ENCODE data around the gene ZCCHC2. TPM values are rescaled to one million over a fixed set of nuclear protein-coding genes. Genes with fewer than 3 reads are reported as not detected.

Gene ZCCHC2
- polyA plus RNA-seq, 1 donor, result 17.8 TPM

DNA sequence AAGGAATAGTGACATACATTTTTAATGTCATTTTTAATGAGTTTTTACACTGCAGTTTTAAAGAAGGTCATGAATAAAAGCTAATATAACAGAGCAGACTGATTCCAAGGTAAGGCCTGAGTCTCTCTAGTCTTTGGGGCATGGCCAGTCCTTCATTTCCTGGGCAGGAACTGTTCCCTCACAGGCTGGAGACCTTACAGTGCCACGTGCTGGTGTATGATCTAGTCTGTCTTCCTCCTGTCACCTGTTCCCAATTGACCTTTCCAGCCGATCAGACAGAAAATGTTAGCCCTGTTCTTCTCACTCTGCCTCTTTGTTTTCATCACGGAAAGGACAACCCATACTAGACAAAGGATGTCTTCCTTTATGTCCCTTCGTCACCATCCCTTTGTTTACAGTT lies 33.6 kb downstream of the ZCCHC2 start:
- H3K4me3 ChIP-seq (ENCODE audit: low read length), result no peak overlapping the region
- H3K27me3 ChIP-seq (ENCODE audit: control insufficient read depth, insufficient read depth, low read length), result no peaks in the 10 kb centered on the region
- H3K4me1 ChIP-seq (ENCODE audit: control insufficient read depth, insufficient read depth, low read length), result no peaks in the 10 kb centered on the region
- H3K36me3 ChIP-seq (ENCODE audit: control insufficient read depth, insufficient read depth, low read length), result peaks cover 41% of the 10 kb centered on the region
- H3K9me3 ChIP-seq (ENCODE audit: control insufficient read depth, low read depth, low read length), result no peaks in the 10 kb centered on the region
- H3K27ac ChIP-seq (ENCODE audit: low read length), result no peak overlapping the region
- WGBS (ENCODE audit: insufficient coverage, low lambda C conversion rate), result 94% methylated on average over 2 of the region's 4 CpGs
- DNase-seq, result no peak

DNA sequence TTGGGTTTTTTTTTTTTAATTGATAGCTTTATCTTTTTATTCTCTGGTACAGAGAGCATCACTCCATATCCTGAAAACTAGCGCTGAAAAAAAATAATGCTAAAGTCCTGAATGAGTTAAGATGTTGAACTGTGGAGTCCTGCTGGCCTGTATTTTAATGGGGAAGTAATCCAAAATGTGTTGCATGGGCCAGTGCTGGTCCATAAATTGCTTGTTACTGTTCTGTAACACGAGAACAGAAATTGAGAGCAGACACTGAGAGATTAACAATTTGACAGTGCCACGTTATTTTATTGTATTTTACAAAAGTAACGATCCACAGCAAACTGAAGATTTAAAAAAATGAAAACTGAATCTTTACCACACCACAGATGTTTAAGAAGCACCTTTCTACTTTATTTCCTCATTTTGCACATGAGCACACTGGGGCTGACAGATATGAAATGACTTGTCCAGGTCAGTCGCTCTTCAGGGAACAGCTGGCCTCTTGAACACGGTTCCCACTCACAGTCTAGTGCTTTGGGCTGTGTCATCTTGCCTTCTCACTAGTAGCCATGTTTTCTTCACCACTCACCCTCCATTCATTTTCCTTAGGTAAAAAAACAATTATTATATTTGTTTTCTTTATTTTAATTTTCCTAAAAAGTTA lies 35.3 kb downstream of the ZCCHC2 start:
- Histone ChIP-seq H3K4me1 (ENCODE audit: control insufficient read depth, insufficient read depth, low read length) (no peaks in the 10 kb centered on the region), H3K4me3 (ENCODE audit: low read length) (no peak overlapping the region), H3K27ac (ENCODE audit: low read length) (no peak overlapping the region), H3K36me3 (ENCODE audit: control insufficient read depth, insufficient read depth, low read length) (peaks cover 37% of the 10 kb centered on the region), H3K27me3 (ENCODE audit: control insufficient read depth, insufficient read depth, low read length) (no peaks in the 10 kb centered on the region), H3K9me3 (ENCODE audit: control insufficient read depth, low read depth, low read length) (no peaks in the 10 kb centered on the region)
- DNase-seq, result no peak
- WGBS (ENCODE audit: insufficient coverage, low lambda C conversion rate), result 100% methylated on average over 4 of the region's 6 CpGs

DNA sequence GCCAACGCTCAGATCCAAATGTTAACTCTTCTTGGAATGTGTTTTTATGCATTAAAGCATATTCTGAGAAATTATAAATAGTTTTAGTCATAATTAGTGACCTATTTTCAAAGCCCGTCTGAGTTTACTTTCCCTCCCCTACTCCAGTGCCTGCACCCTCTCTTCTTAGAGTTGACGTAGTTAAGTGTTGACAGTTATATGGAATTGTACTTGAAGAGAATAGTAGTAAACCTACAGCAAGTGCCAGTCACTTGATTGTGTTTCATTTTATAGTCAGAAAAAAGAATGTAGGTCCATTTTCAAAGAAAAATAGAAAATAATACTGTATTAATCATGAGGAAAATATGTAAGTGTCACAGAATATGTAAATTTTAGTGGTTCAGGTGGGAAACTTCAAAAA lies 41.2 kb downstream of the ZCCHC2 start:
- peaks cover 45% of the 10 kb centered on the region for H3K36me3 ChIP-seq (ENCODE audit: control insufficient read depth, insufficient read depth, low read length)
- H3K27ac ChIP-seq (ENCODE audit: low read length), result no peak overlapping the region
- no CpG with 5 or more reads among the region's 3 CpGs for WGBS (ENCODE audit: insufficient coverage, low lambda C conversion rate)
- no peaks in the 10 kb centered on the region for H3K4me1 ChIP-seq (ENCODE audit: control insufficient read depth, insufficient read depth, low read length)
- no peaks in the 10 kb centered on the region for H3K27me3 ChIP-seq (ENCODE audit: control insufficient read depth, insufficient read depth, low read length)
- no peak overlapping the region for H3K4me3 ChIP-seq (ENCODE audit: low read length)
- no peaks in the 10 kb centered on the region for H3K9me3 ChIP-seq (ENCODE audit: control insufficient read depth, low read depth, low read length)
- no peak for DNase-seq

DNA sequence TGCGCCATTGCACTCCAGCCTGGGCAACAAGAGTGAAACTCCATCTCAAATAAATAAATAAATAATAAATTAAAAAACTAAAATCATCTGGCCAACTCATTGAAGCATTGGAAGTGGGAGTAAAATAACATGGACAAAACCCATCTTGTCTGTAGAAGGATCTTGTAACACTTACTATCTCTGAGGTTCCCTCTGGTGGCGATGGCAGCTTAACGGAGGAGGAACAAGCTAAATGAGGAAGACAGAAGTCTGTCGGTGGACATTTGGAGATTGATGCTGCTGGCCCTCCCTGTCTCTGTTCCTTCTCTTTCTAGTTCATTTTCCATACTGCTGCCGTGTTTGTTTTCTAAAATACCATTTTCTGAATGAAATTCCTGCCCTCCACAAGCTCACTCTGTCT lies 43.4 kb downstream of the ZCCHC2 start:
- Histone ChIP-seq H3K4me3 (ENCODE audit: low read length) (no peak overlapping the region), H3K4me1 (ENCODE audit: control insufficient read depth, insufficient read depth, low read length) (no peaks in the 10 kb centered on the region), H3K27me3 (ENCODE audit: control insufficient read depth, insufficient read depth, low read length) (no peaks in the 10 kb centered on the region), H3K36me3 (ENCODE audit: control insufficient read depth, insufficient read depth, low read length) (peaks cover 56% of the 10 kb centered on the region), H3K27ac (ENCODE audit: low read length) (no peak overlapping the region), H3K9me3 (ENCODE audit: control insufficient read depth, low read depth, low read length) (no peaks in the 10 kb centered on the region)
- WGBS (ENCODE audit: insufficient coverage, low lambda C conversion rate), result no CpG with 5 or more reads among the region's 5 CpGs
- DNase-seq, result no peak

DNA sequence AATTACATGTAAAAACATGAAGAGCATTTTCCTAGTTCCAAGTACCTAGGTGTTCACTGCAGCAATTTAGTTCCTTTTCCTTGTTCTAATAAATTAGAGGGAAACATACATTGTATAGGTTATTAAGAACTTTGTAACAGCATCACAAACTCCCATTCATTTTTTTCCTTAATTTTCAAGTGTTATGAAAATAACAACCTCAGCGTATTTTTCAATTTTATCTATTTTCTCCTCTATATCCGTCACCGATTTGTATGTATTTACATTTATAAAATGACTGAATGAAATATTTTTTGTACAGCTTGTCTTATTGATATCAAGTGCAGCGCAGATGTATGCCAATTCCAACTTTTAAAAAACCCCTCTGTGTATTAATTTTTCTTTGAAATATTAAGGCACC lies 44.0 kb downstream of the ZCCHC2 start:
- no peak for DNase-seq
- no peaks in the 10 kb centered on the region for H3K9me3 ChIP-seq (ENCODE audit: control insufficient read depth, low read depth, low read length)
- H3K36me3 ChIP-seq (ENCODE audit: control insufficient read depth, insufficient read depth, low read length), result peaks cover 53% of the 10 kb centered on the region
- H3K4me1 ChIP-seq (ENCODE audit: control insufficient read depth, insufficient read depth, low read length), result no peaks in the 10 kb centered on the region
- H3K27ac ChIP-seq (ENCODE audit: low read length), result no peak overlapping the region
- H3K4me3 ChIP-seq (ENCODE audit: low read length), result no peak overlapping the region
- 100% methylated on average over 3 of the region's 4 CpGs for WGBS (ENCODE audit: insufficient coverage, low lambda C conversion rate)
- H3K27me3 ChIP-seq (ENCODE audit: control insufficient read depth, insufficient read depth, low read length), result no peaks in the 10 kb centered on the region

DNA sequence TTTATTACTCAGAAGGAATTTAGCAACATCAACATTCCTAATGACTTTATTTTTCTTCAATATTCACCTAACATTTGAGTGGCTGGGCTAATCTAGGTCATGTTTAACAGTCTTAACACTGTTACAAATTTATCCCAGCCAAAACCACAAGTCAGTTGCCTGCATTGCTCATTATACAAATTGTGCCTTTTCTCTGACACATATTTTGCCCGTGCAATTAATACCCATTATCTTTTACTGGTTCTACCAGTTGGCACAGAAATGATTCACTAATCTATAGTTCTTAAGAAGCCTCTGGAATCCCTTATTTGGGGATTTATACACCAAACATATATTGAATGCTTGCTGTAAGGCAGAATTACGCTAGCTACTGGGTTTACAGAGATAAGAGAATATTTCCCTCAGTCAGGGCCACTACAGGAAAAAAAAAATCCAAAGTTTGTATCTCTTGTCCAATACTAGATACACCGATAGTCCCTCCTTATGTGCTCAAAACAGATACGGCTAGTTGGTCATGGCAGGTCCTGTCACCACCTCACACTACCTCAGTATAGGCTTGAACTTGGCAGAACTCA lies 46.3 kb downstream of the ZCCHC2 start:
- no peaks in the 10 kb centered on the region for H3K4me1 ChIP-seq (ENCODE audit: control insufficient read depth, insufficient read depth, low read length)
- WGBS (ENCODE audit: insufficient coverage, low lambda C conversion rate), result 100% methylated on average over 1 of the region's 4 CpGs
- no peak for DNase-seq
- H3K27ac ChIP-seq (ENCODE audit: low read length), result no peak overlapping the region
- H3K4me3 ChIP-seq (ENCODE audit: low read length), result no peak overlapping the region
- H3K27me3 ChIP-seq (ENCODE audit: control insufficient read depth, insufficient read depth, low read length), result no peaks in the 10 kb centered on the region
- no peaks in the 10 kb centered on the region for H3K9me3 ChIP-seq (ENCODE audit: control insufficient read depth, low read depth, low read length)
- peaks cover 48% of the 10 kb centered on the region for H3K36me3 ChIP-seq (ENCODE audit: control insufficient read depth, insufficient read depth, low read length)

DNA sequence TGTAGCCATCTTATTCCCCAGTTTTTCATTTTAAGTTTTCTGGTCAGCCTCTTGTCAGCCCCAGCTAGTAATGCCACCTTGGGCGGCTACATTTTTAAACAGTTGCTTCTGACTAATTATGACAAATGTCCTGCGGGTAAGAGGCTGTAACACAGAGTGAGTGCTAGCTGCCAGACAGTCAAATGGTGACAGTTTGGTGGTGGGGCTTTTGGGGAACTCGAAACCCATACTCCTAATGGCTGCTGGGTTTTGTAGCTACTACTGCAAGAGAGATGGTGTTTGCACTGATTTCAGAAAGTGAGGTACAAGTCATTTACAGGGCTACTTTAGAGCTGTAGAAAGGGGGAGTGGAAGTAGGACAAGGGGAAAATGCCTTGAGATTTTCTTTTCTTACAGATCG lies 48.2 kb downstream of the ZCCHC2 start:
- Histone ChIP-seq H3K27me3 (ENCODE audit: control insufficient read depth, insufficient read depth, low read length) (no peaks in the 10 kb centered on the region), H3K36me3 (ENCODE audit: control insufficient read depth, insufficient read depth, low read length) (peaks cover 56% of the 10 kb centered on the region), H3K27ac (ENCODE audit: low read length) (no peak overlapping the region), H3K4me3 (ENCODE audit: low read length) (no peak overlapping the region), H3K4me1 (ENCODE audit: control insufficient read depth, insufficient read depth, low read length) (no peaks in the 10 kb centered on the region), H3K9me3 (ENCODE audit: control insufficient read depth, low read depth, low read length) (no peaks in the 10 kb centered on the region)
- 83% methylated on average over 1 of the region's 4 CpGs for WGBS (ENCODE audit: insufficient coverage, low lambda C conversion rate)
- no peak for DNase-seq

DNA sequence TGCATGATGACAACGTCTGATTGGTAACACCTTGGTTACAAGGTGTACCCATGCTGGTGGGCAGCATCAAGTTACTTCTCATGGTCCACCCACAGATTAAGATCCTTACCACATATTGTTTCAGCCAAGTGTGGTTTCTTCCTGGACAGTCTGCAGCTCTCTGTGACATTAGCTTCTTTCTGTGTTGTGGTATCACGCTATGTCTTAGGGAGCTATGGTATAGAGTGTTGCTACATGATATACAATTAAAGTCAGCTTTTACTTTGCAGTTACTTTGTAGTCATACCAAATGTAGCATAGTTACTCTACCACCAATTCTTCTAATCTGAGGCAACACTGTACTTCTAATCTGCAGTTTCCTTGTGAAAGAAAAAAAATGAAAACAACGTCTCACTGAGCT lies 48.8 kb downstream of the ZCCHC2 start:
- Histone ChIP-seq H3K27me3 (ENCODE audit: control insufficient read depth, insufficient read depth, low read length) (no peaks in the 10 kb centered on the region), H3K36me3 (ENCODE audit: control insufficient read depth, insufficient read depth, low read length) (peaks cover 55% of the 10 kb centered on the region), H3K9me3 (ENCODE audit: control insufficient read depth, low read depth, low read length) (no peaks in the 10 kb centered on the region), H3K27ac (ENCODE audit: low read length) (no peak overlapping the region), H3K4me3 (ENCODE audit: low read length) (no peak overlapping the region), H3K4me1 (ENCODE audit: control insufficient read depth, insufficient read depth, low read length) (no peaks in the 10 kb centered on the region)
- DNase-seq, result no peak
- WGBS (ENCODE audit: insufficient coverage, low lambda C conversion rate), result 100% methylated on average over 1 of the region's 3 CpGs

DNA sequence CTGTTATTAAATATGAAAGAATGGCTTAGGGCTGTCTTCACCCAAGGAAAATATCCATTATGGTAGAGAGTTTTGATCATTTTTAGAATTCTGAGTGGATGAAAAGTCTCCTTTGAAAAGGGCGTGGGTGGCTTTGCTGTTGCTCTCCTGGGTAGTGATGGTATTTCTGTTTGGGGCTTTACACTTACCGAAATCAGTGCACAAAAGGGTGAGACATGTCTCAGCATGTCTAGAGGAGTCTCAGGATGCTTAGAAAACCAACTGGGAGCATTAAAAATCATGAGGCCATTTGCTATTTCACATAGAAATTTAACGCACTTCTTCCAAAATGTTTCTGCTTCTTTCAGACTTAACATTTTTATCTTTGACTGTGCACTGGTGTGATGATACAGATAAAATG lies 49.6 kb downstream of the ZCCHC2 start:
- Histone ChIP-seq H3K9me3 (ENCODE audit: control insufficient read depth, low read depth, low read length) (no peaks in the 10 kb centered on the region), H3K4me3 (ENCODE audit: low read length) (no peak overlapping the region), H3K27ac (ENCODE audit: low read length) (no peak overlapping the region), H3K27me3 (ENCODE audit: control insufficient read depth, insufficient read depth, low read length) (no peaks in the 10 kb centered on the region), H3K4me1 (ENCODE audit: control insufficient read depth, insufficient read depth, low read length) (no peaks in the 10 kb centered on the region), H3K36me3 (ENCODE audit: control insufficient read depth, insufficient read depth, low read length) (peaks cover 52% of the 10 kb centered on the region)
- DNase-seq, result no peak
- 100% methylated on average over 1 of the region's 3 CpGs for WGBS (ENCODE audit: insufficient coverage, low lambda C conversion rate)

DNA sequence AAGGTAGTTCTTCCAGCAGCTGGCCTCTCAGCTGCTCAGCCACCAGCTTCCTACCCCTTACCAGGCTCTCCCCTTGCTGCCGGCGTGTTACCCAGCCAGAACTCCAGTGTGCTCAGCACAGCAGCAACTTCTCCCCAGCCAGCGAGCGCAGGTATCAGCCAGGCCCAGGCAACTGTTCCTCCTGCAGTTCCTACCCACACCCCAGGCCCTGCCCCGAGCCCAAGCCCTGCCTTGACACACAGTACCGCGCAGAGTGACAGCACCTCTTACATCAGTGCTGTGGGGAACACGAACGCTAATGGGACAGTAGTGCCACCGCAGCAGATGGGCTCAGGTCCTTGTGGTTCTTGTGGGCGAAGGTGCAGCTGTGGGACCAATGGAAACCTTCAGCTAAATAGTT lies 52.0 kb downstream of the ZCCHC2 start:
- Histone ChIP-seq H3K4me1 (ENCODE audit: control insufficient read depth, insufficient read depth, low read length) (no peaks in the 10 kb centered on the region), H3K9me3 (ENCODE audit: control insufficient read depth, low read depth, low read length) (no peaks in the 10 kb centered on the region), H3K4me3 (ENCODE audit: low read length) (no peak overlapping the region), H3K27ac (ENCODE audit: low read length) (no peak overlapping the region), H3K36me3 (ENCODE audit: control insufficient read depth, insufficient read depth, low read length) (peaks cover 56% of the 10 kb centered on the region), H3K27me3 (ENCODE audit: control insufficient read depth, insufficient read depth, low read length) (no peaks in the 10 kb centered on the region)
- no CpG with 5 or more reads among the region's 11 CpGs for WGBS (ENCODE audit: insufficient coverage, low lambda C conversion rate)
- DNase-seq, result no peak

DNA sequence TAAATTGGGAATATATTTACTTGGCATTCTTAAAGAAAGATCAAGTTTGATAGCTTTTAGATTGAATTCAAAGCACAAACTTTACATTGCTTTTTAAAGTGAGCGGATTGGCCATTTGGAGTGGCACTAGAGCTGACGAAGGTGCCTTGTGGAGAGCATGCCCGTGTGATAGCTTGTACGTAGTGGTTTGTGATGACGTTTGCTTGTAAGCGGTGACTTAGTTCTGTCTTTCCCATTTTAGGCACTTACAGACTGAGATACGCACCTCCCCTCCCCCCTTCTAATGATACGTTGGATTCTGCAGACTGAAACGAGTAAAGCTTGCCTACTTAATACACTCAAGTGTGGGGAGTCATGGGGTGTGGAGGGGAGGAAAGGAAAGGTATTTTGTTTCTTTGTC lies 53.4 kb downstream of the ZCCHC2 start:
- no CpG with 5 or more reads among the region's 9 CpGs for WGBS (ENCODE audit: insufficient coverage, low lambda C conversion rate)
- H3K4me1 ChIP-seq (ENCODE audit: control insufficient read depth, insufficient read depth, low read length), result no peaks in the 10 kb centered on the region
- H3K27ac ChIP-seq (ENCODE audit: low read length), result no peak overlapping the region
- no peak overlapping the region for H3K4me3 ChIP-seq (ENCODE audit: low read length)
- peaks cover 42% of the 10 kb centered on the region for H3K36me3 ChIP-seq (ENCODE audit: control insufficient read depth, insufficient read depth, low read length)
- no peak for DNase-seq
- no peaks in the 10 kb centered on the region for H3K27me3 ChIP-seq (ENCODE audit: control insufficient read depth, insufficient read depth, low read length)
- no peaks in the 10 kb centered on the region for H3K9me3 ChIP-seq (ENCODE audit: control insufficient read depth, low read depth, low read length)
